Caco-2 (cell line): ENCODE data around the gene UGT1A5. TPM values are rescaled to one million over a fixed set of nuclear protein-coding genes. Genes with fewer than 3 reads are reported as not detected.
A peak's percentile ranks its signal among the peaks of the same experiment; 100 is the strongest.

Experiments
- BruUV-seq: library from RNA; stranded (reverse); fragments of 400-500 nt; replicated peaks from 2 replicates; lab custom pipeline; 2021; lab: Mats Ljungman, UMichigan
- CTCF ChIA-PET: fragments of 300-600 bp; sonication (Branson Sonifier 250); formaldehyde crosslinking; loops from one replicate; lab custom pipeline; 2022; ENCODE audit warnings: antibody characterized with exemption; lab: Charles Lee
- POLR2A ChIA-PET: fragments of 300-600 bp; sonication (Branson Sonifier 250); formaldehyde crosslinking; loops from one replicate; lab custom pipeline; 2022; ENCODE audit warnings: antibody characterized with exemption; lab: Charles Lee
- DNase-seq, 2 experiments: peaks; one replicate each; pipeline versions ENCODE4 v3.0.0 to v3.0.0-alpha.2; 2020 to 2022
- H3K27me3 ChIP-seq: replicated peaks from 2 replicates; pipeline ENCODE4 v1.6.0; 2011; ENCODE audit warnings: low read length; ENCODE audit not compliant: control insufficient read depth, insufficient read depth
- H3K36me3 ChIP-seq: 2 replicates; pipeline ENCODE4 v1.5.1; 2011; ENCODE audit warnings: low read length; ENCODE audit not compliant: control insufficient read depth, insufficient read depth
- H3K4me1 ChIP-seq: fragments of 250-450 bp; sonication (Bioruptor Pico); 2 replicates; pipeline ENCODE4 v1.5.1; 2020; ENCODE audit warnings: mild to moderate bottlenecking
- H3K4me3 ChIP-seq: 2 replicates; pipeline ENCODE4 v1.5.1; 2011; ENCODE audit warnings: low read depth, mild to moderate bottlenecking, control low read depth, low read length
- H3K9me3 ChIP-seq: fragments of 250-450 bp; sonication (Bioruptor Pico); 2 replicates; pipeline ENCODE4 v1.5.1; 2020; ENCODE audit warnings: mild to moderate bottlenecking, moderate library complexity
- H3K27ac Mint-ChIP-seq: one replicate; pipeline ENCODE4 v1.8.0; 2022; ENCODE audit warnings: mixed read lengths; ENCODE audit not compliant: unreplicated experiment
- H3K27me3 Mint-ChIP-seq: one replicate; pipeline ENCODE4 v1.8.0; 2022; ENCODE audit warnings: mixed read lengths; ENCODE audit not compliant: insufficient read depth, unreplicated experiment
- H3K36me3 Mint-ChIP-seq: one replicate; pipeline ENCODE4 v1.8.0; 2022; ENCODE audit warnings: mild to moderate bottlenecking, mixed read lengths; ENCODE audit not compliant: insufficient read depth, unreplicated experiment
- H3K4me1 Mint-ChIP-seq: one replicate; pipeline ENCODE4 v1.8.0; 2022; ENCODE audit warnings: low read depth, mixed read lengths; ENCODE audit not compliant: unreplicated experiment
- H3K4me3 Mint-ChIP-seq: one replicate; pipeline ENCODE4 v1.8.0; 2022; ENCODE audit warnings: mild to moderate bottlenecking, moderate library complexity, mixed read lengths; ENCODE audit not compliant: unreplicated experiment
- H3K9me3 Mint-ChIP-seq: one replicate; pipeline ENCODE4 v1.8.0; 2022; ENCODE audit warnings: mixed read lengths; ENCODE audit not compliant: unreplicated experiment
- intact Hi-C: fragments of 100-400 bp; cut with micrococcal nuclease; formaldehyde crosslinking; loops from one replicate; pipeline ENCODE4 v1.10.0; 2022; ENCODE audit not compliant: unreplicated experiment
- total RNA-seq: library from RNA; stranded (reverse); gene quantifications from 2 replicates; pipeline ENCODE4 v1.2.3, GENCODE V29; 2022
- TF ChIP-seq, protein P1 (sequence below), 2 experiments: fragments of 200-600 bp in 1 of 2; IDR thresholded peaks; 1 replicate in 1 of 2; 2 replicates in 1 of 2; pipeline versions ENCODE4 v1.5.1 to v1.8.0; 2011 to 2022; ENCODE audit warnings: antibody characterized with exemption in 1 of 2, control low read depth in 1 of 2, inconsistent platforms in 1 of 2, low read depth in 1 of 2, low read length in 1 of 2, mild to moderate bottlenecking in 1 of 2, moderate library complexity in 1 of 2; ENCODE audit not compliant: insufficient read depth in 1 of 2, severe bottlenecking in 1 of 2, unreplicated experiment in 1 of 2

UGT1A5 gene
- total RNA-seq, 1 experiment from 2014 or later, result 1.2 TPM

- Mint-ChIP-seq H3K9me3 (no peaks in the 10 kb centered on the region), H3K27ac (no peak overlapping the region), H3K27me3 (no peaks in the 10 kb centered on the region), H3K36me3 (peaks cover 17% of the 10 kb centered on the region), H3K4me3 (peak overlapping the region; percentile 70), H3K4me1 (no peaks in the 10 kb centered on the region)
- Histone ChIP-seq H3K36me3 (no peaks in the 10 kb centered on the region), H3K4me3 (no peak overlapping the region), H3K27me3 (no peaks in the 10 kb centered on the region), H3K4me1 (peaks cover 17% of the 10 kb centered on the region; the same call in 1 of the 2 replicates), H3K9me3 (no peaks in the 10 kb centered on the region)
- TF ChIP-seq, protein P1, sequence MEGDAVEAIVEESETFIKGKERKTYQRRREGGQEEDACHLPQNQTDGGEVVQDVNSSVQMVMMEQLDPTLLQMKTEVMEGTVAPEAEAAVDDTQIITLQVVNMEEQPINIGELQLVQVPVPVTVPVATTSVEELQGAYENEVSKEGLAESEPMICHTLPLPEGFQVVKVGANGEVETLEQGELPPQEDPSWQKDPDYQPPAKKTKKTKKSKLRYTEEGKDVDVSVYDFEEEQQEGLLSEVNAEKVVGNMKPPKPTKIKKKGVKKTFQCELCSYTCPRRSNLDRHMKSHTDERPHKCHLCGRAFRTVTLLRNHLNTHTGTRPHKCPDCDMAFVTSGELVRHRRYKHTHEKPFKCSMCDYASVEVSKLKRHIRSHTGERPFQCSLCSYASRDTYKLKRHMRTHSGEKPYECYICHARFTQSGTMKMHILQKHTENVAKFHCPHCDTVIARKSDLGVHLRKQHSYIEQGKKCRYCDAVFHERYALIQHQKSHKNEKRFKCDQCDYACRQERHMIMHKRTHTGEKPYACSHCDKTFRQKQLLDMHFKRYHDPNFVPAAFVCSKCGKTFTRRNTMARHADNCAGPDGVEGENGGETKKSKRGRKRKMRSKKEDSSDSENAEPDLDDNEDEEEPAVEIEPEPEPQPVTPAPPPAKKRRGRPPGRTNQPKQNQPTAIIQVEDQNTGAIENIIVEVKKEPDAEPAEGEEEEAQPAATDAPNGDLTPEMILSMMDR (IDR thresholded peaks at IDR 0.05; ENCODE audit: insufficient read depth in 1 of 2, low read depth in 1 of 2, low read length in 1 of 2, severe bottlenecking in 1 of 2, unreplicated experiment in 1 of 2), result no peak
- POLR2A ChIA-PET, result interaction anchor here (0.5 kb wide), 1 partner anchor 478 kb away, joined by 6 read pairs; no protein-coding TSS in a partner anchor
- peak in 1 of 2 experiments; percentile 50 for DNase-seq
- CTCF ChIA-PET, result no interaction called here
- BruUV-seq, result TSS peak; percentile 27
- intact Hi-C loops, result no loop called here
These were observed 21.0 kb upstream of the UGT1A5 start for GRCh38 chr2:233691443-233692433.

DNA sequence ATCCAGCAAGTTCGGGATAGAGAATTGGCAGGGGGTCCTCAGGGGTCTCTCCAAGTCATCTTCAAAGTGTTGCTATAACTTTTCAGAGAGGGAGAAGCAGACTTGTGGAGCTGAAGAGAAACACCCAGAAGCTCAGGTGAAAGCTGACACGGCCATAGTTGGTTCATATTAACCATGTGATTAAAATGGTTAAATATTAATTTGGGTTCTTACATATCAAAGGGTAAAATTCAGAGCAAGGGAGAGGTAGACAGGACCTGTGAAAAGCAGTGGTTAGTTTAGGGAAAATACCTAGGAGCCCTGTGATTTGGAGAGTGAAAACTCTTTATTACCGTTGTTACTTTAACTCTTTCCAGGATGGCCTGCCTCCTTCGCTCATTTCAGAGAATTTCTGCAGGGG, 20.1 kb upstream of the UGT1A5 start, which contains the start of gene UGT1A6:
UGT1A6 (plus strand) TSS at position 243 of the 400 bp plus-strand sequence; CDS start at position 358, 115 bp downstream.
- POLR2A ChIA-PET, result no interaction called here
- no peak for DNase-seq
- Mint-ChIP-seq H3K4me1 (no peaks in the 10 kb centered on the region), H3K36me3 (peaks cover 17% of the 10 kb centered on the region), H3K27ac (peak within 1 kb of the TSS; percentile 25), H3K27me3 (no peaks in the 10 kb centered on the region), H3K4me3 (peak within 1 kb of the TSS; percentile 70), H3K9me3 (no peaks in the 10 kb centered on the region)
- intact Hi-C loops, result loop anchor here (1.0 kb wide), 1 partner anchor 8 kb away; no protein-coding TSS in a partner anchor
- 0 out of 2 replicates have a peak within 1 kb of the TSS, but pooled peaks have one; percentile 3 for H3K4me3 ChIP-seq
- CTCF ChIA-PET, result no interaction called here
- no peaks in the 10 kb centered on the region for H3K36me3 ChIP-seq
- no TSS peak for BruUV-seq
- H3K9me3 ChIP-seq, result no peaks in the 10 kb centered on the region
- H3K27me3 ChIP-seq, result no peaks in the 10 kb centered on the region
- peaks cover 17% of the 10 kb centered on the region; the same call in 1 of the 2 replicates for H3K4me1 ChIP-seq
- TF ChIP-seq, protein P1 (IDR thresholded peaks at IDR 0.05; ENCODE audit: insufficient read depth in 1 of 2, low read depth in 1 of 2, low read length in 1 of 2, severe bottlenecking in 1 of 2, unreplicated experiment in 1 of 2), result no peak

DNA sequence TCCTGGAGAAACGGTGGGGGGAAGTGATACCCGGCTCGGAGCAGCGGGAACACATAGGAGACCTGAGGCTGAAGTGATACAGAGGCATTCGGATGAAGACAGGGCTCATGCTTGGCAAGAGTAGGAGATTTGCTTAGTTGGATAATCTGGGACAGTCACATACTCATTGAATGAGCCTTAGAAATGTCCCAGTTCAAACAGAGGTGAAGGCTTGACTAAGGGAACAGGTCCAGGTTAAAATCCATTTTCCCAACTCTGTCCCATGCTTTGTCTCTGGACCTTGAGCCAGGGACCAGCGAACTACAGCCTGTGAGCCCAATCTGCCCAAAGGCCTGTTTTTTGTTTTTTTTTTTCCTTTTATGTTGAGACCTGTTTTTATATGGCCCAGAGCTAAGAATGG, 18.7 kb upstream of the UGT1A5 start:
- Mint-ChIP-seq H3K36me3 (peaks cover 21% of the 10 kb centered on the region), H3K27me3 (no peaks in the 10 kb centered on the region), H3K4me3 (peak overlapping the region; percentile 70), H3K4me1 (peaks cover 3% of the 10 kb centered on the region), H3K9me3 (no peaks in the 10 kb centered on the region), H3K27ac (peak overlapping the region; percentile 25)
- Histone ChIP-seq H3K27me3 (no peaks in the 10 kb centered on the region), H3K4me3 (0 out of 2 replicates have a peak overlapping the region, but pooled peaks have one; percentile 3), H3K9me3 (no peaks in the 10 kb centered on the region), H3K36me3 (no peaks in the 10 kb centered on the region), H3K4me1 (peaks cover 25% of the 10 kb centered on the region)
- intact Hi-C loops, result loop anchor here (1.0 kb wide), 1 partner anchor 10 kb away; no protein-coding TSS in a partner anchor
- TF ChIP-seq, protein P1 (IDR thresholded peaks at IDR 0.05; ENCODE audit: insufficient read depth in 1 of 2, low read depth in 1 of 2, low read length in 1 of 2, severe bottlenecking in 1 of 2, unreplicated experiment in 1 of 2), result no peak
- no peak for DNase-seq
- POLR2A ChIA-PET, result no interaction called here
- CTCF ChIA-PET, result no interaction called here
- no TSS peak for BruUV-seq
